Transverse colon (tissue), 4 donors: ENCODE results near the gene HBA1. TPM values are rescaled to one million over a fixed set of nuclear protein-coding genes. Genes with fewer than 3 reads are reported as not detected.
"Not testable (repeated sequence)": the region's sequence is repeated elsewhere in the genome, so short reads cannot be mapped to it uniquely, and the experiment has no call there.

Experiments used
- DNase-seq: peaks from one replicate; pipeline ENCODE4 v3.0.0-alpha.2; 2019
- H3K27ac ChIP-seq, 4 donors: fragments of 200-600 bp; sonication (generic); 2 replicates each; pipeline ENCODE4 v1.5.1; 2016 to 2018; ENCODE audit warnings: inconsistent platforms in 4 of 4
- H3K27me3 ChIP-seq: fragments of 200-600 bp; sonication (generic); 2 replicates; pipeline ENCODE4 v1.5.1; 2017; ENCODE audit warnings: inconsistent platforms
- H3K36me3 ChIP-seq, 4 donors: fragments of 200-600 bp; sonication (generic); 2 replicates each; pipeline ENCODE4 v1.5.1; 2017 to 2019; ENCODE audit warnings: inconsistent platforms in 4 of 4
- H3K4me1 ChIP-seq, 4 donors: fragments of 200-600 bp; sonication (generic); 2 replicates each; pipeline ENCODE4 v1.5.1; 2017 to 2020; ENCODE audit warnings: inconsistent platforms in 4 of 4
- H3K4me3 ChIP-seq, 4 donors: fragments of 200-600 bp; sonication (generic); 1 replicate in 1 of 4; 2 replicates in 3 of 4; pipeline versions ENCODE4 v1.5.1 to v1.6.1; 2017 to 2019; ENCODE audit warnings: inconsistent platforms in 4 of 4
- H3K9me3 ChIP-seq, 2 donors: fragments of 200-600 bp; sonication (generic); 2 replicates each; pipeline ENCODE4 v1.5.1; 2017 to 2019; ENCODE audit warnings: inconsistent platforms in 2 of 2
- CTCF ChIP-seq, 5 experiments: fragments of 200-600 bp in 3 of 5; fragments of 450-650 bp in 2 of 5; sonication (generic) in 3 of 5; IDR thresholded peaks; 1 replicate in 2 of 5; 2 replicates in 3 of 5; pipeline ENCODE4 v1.5.1; 2016 to 2017; ENCODE audit warnings: antibody characterized with exemption in 5 of 5, inconsistent platforms in 3 of 5, mild to moderate bottlenecking in 2 of 5, moderate library complexity in 1 of 5
- EP300 ChIP-seq: sonication (generic); formaldehyde crosslinking; IDR thresholded peaks from one replicate; pipeline ENCODE4 v1.6.1; 2017; ENCODE audit warnings: antibody characterized with exemption, low read depth
- POLR2A ChIP-seq: fragments of 450-650 bp; IDR thresholded peaks from one replicate; pipeline ENCODE4 v1.6.1; 2016; ENCODE audit warnings: antibody characterized with exemption, mild to moderate bottlenecking, moderate library complexity
- POLR2AphosphoS5 ChIP-seq, 3 donors: sonication (generic); formaldehyde crosslinking; IDR thresholded peaks; one replicate each; pipeline ENCODE4 v1.6.1; 2016; ENCODE audit warnings: antibody characterized with exemption in 3 of 3
- WGBS, 2 donors: methylation state at CpG; one replicate each; pipeline ENCODE4 v1.1.5; 2018; ENCODE audit warnings: low coverage in 1 of 2; 5-methylcytosine and 5-hydroxymethylcytosine counted together
- in situ Hi-C, 4 donors: fragments of 200-750 bp; cut with MboI; loops; one replicate each; pipeline versions ENCODE4 v1.15.0 to v1.15.1; 2017; ENCODE audit warnings: low sequenced_read_pairs in 3 of 4, low pct_ligation_motif_present in 1 of 4, low pct_unique_long_range_greater_than_20kb in 1 of 4
- intact Hi-C: fragments of 100-400 bp; cut with DNase I; formaldehyde crosslinking; loops from one replicate; pipeline ENCODE4 v1.15.1; 2023; ENCODE audit warnings: low total_unique reads
- total RNA-seq, 4 donors: library from RNA; depleted of rRNA; stranded (reverse); fragments of >200 nt; gene quantifications; one replicate each; pipeline ENCODE4 v1.1.0, GENCODE V29; 2016

Gene HBA1
- total RNA-seq, 4 donors from 2014 or later = 4.4 TPM; not detected in 3

GRCh38 chr16:160691-161190, 15.7 kb upstream of the HBA1 start:
- DNase-seq = no peak
- TF ChIP-seq EP300 (no peak), CTCF (IDR thresholded peaks at IDR 0.05) (no peak), POLR2AphosphoS5 (IDR thresholded peaks at IDR 0.05) (no peak), POLR2A (no peak)
- Histone ChIP-seq H3K4me3 (no peak overlapping the region), H3K36me3 (no peaks in the 10 kb centered on the region), H3K9me3 (no peaks in the 10 kb centered on the region), H3K27ac (no peak overlapping the region), H3K4me1 (peaks cover 7 to 8% (median 8%) of the 10 kb centered on the region in 4 donors), H3K27me3 (peaks cover 68% of the 10 kb centered on the region)
- in situ Hi-C loops (no loop called here), intact Hi-C loops (no loop called here)
- WGBS, 2 donors = 63 to 85% methylated on average over 4 to 9 of the region's 18 CpGs

GRCh38 chr16:162271-162991, 14.0 kb upstream of the HBA1 start:
- H3K36me3 ChIP-seq = no peaks in the 10 kb centered on the region
- H3K27me3 ChIP-seq = peaks cover 69% of the 10 kb centered on the region

GRCh38 chr16:163139-163538, 13.3 kb upstream of the HBA1 start:
- Histone ChIP-seq H3K4me1 (peaks cover 15 to 16% (median 16%) of the 10 kb centered on the region in 4 donors), H3K27me3 (peaks cover 69% of the 10 kb centered on the region)
- intact Hi-C loops, H3K27ac ChIP-seq, H3K4me3 ChIP-seq, DNase-seq, in situ Hi-C loops, H3K9me3 ChIP-seq, H3K36me3 ChIP-seq: not testable (repeated sequence)
- WGBS, 2 donors = 40% methylated on average over 1 of the region's 10 CpGs; no CpG with 5 or more reads in 1 of the 2 donors

More at GRCh38 chr16:162271-162991, 14.0 kb upstream of the HBA1 start:
- no peaks in the 10 kb centered on the region for H3K9me3 ChIP-seq
- WGBS, 2 donors = 80 to 82% methylated on average over 3 to 13 of the region's 13 CpGs
- H3K4me1 ChIP-seq = peaks cover 15 to 16% (median 16%) of the 10 kb centered on the region in 4 donors
- in situ Hi-C loops = no loop called here
- intact Hi-C loops = no loop called here
- no peak for DNase-seq
- H3K27ac ChIP-seq = no peak overlapping the region
- no peak overlapping the region for H3K4me3 ChIP-seq
- TF ChIP-seq POLR2A = no peak
- no peak for TF ChIP-seq EP300
- TF ChIP-seq CTCF (IDR thresholded peaks at IDR 0.05) = no peak
- TF ChIP-seq POLR2AphosphoS5 (IDR thresholded peaks at IDR 0.05) = no peak

- H3K27ac ChIP-seq, H3K9me3 ChIP-seq, in situ Hi-C loops, DNase-seq, intact Hi-C loops, H3K36me3 ChIP-seq, H3K4me3 ChIP-seq: not testable (repeated sequence)
- Histone ChIP-seq H3K27me3 (peaks cover 71% of the 10 kb centered on the region), H3K4me1 (peaks cover 15 to 16% (median 16%) of the 10 kb centered on the region in 4 donors)
- 42% methylated on average over 3 of the region's 3 CpGs; no CpG with 5 or more reads in 1 of the 2 donors for WGBS, 2 donors
Measured at GRCh38 chr16:163696-164095, 12.8 kb upstream of the HBA1 start.

- intact Hi-C loops, in situ Hi-C loops, H3K4me3 ChIP-seq, DNase-seq, H3K27ac ChIP-seq, H3K36me3 ChIP-seq, H3K9me3 ChIP-seq: not testable (repeated sequence)
- peaks cover 15 to 16% (median 16%) of the 10 kb centered on the region in 4 donors for H3K4me1 ChIP-seq
- no CpG with 5 or more reads among the region's 80 CpGs for WGBS, 2 donors
- peaks cover 73% of the 10 kb centered on the region for H3K27me3 ChIP-seq
Measured at GRCh38 chr16:164134-164823, 12.2 kb upstream of the HBA1 start.
